ENCODE data around the gene CYB5R4.

GRCh38 chr6:83928286-83928685 is 68.8 kb downstream of the CYB5R4 start:
- TF ChIP-seq CTCF (conservative IDR thresholded peaks at IDR 0.05 in 1 of 2, IDR thresholded peaks at IDR 0.05 in 1 of 2; ENCODE audit: extremely low read depth in 1 of 2, insufficient read depth in 1 of 2, low read depth in 1 of 2, low read length in 2 of 2) = no peak
- no peak for TF ChIP-seq EZH2 (IDR thresholded peaks at IDR 0.05; ENCODE audit: borderline replicate concordance, low read length)
